Skin of body (tissue), 2 donors: ENCODE measurements around the gene TICRR. TPM values are rescaled to one million over a fixed set of nuclear protein-coding genes. Genes with fewer than 3 reads are reported as not detected.
"Not testable (repeated sequence)": the region's sequence is repeated elsewhere in the genome, so short reads cannot be mapped to it uniquely, and the experiment has no call there.

Experiments used
- DNase-seq: peaks from one replicate; lab custom pipeline; 2025; lab: John Stamatoyannopoulos, UW
- total RNA-seq: library from RNA; depleted of rRNA; stranded (reverse); fragments of >200 nt; gene quantifications from one replicate; pipeline ENCODE4 v1.2.3, GENCODE V29; 2014

TICRR gene
- total RNA-seq, 1 donor from 2014 or later = 2.4 TPM

DNA sequence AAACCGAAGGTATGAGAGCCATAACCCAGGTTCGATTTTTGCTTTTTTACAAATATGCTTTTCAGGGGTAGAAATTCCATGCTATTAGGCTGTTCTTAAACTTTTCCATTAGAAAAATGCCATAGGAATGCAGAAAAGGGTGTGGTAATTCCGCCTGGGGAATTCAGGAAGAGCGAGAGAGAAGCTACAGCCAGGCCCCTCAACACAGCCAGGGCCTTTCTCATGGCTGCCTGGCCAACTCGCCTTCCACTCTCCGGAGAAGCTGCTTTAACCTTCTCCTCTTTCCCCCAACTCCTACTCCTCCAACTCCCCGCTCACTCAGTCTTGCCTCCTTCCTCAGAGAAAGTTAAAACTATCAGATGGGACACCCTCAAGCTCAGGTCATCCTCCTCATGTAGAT is 9.1 kb upstream of the TICRR start:
- DNase-seq = no peak

DNA sequence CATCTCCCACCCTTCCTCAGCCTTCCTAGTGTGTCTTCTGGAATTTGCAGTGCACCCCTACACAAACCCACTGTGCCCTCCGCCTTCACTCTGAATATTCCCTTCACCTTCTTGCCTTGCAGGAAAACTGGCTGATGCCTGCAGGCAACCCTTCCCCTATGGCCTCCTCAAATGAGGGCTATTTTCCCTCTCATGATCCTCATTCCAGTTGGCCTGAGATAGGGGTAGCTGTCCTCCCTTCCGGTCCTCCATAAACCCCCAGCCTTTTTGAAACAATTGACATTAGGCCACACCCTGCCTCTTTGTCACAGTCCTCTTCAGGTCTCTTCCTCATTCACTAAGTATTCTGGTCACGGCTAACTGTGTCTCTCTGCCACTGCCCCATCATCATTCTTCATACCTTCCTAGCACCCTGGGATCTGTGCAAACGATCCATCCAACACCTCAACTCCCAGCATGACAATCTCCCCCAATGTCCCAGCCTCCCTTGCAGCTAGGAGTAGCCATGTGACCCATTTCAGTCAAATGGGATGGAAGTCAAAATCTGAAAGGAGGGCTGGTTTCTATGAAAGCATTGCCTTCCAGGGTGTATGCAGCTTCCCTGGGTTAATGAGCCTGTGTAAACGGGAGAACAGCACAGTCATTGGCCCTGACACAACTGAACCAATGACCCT is 8.5 kb upstream of the TICRR start:
- no peak for DNase-seq

DNA sequence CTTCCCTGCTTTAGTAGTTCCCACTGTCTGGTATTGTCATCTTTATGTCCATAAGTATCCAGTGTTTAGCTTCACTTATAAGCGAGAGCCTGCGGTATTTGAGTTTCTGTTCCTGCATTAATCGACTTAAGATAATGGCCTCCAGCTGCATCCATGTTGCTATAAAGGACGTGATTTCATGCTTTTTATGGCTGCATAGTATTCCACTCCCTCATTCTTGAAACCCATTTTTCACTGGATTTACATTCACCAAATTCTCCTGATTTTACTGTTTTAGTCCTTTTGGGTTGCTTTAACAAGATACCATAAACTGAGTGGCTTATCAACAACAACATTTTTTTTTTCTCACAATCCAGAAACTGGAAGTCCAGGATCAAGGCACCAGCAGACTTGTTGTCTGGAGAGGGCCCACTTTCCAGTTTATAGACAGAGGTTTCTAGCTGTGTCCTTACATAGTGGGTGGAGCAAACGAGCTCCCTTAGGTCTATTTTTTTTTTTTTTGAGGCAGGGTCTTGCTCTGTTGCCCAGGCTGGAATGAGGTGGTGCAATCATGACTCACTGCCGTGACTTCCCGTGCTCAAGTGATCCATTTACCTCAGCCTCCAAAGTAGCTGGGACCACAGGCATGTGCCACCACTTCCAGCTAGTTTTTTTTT is 6.1 kb upstream of the TICRR start:
- DNase-seq = no peak

DNA sequence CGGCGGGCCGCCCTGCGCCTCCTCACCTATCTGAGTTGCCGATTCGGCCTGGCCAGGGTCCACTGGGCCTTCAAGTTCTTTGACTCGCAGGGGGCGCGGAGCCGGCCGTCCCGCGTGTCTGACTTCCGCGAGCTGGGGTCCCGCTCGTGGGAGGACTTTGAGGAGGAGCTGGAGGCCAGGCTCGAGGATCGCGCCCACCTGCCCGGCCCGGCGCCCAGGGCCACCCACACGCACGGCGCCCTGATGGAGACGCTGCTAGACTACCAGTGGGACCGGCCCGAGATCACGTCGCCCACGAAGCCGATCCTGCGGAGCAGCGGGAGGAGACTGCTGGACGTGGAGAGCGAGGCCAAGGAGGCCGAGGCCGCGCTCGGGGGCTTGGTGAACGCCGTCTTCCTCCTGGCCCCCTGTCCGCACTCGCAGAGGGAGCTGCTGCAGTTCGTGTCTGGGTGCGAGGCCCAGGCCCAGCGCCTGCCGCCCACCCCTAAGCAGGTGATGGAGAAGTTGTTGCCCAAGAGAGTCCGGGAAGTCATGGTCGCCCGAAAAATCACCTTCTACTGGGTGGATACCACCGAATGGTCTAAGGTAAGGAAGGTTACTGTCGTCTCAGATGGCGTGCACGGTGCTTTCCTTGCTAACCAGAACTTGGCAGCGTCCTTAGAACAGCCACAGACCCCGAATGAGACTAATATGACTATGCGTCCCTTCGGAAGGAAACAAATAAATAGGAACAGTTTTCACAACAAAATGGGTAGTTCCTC is 567 bp downstream of the TICRR start:
- DNase-seq = no peak

DNA sequence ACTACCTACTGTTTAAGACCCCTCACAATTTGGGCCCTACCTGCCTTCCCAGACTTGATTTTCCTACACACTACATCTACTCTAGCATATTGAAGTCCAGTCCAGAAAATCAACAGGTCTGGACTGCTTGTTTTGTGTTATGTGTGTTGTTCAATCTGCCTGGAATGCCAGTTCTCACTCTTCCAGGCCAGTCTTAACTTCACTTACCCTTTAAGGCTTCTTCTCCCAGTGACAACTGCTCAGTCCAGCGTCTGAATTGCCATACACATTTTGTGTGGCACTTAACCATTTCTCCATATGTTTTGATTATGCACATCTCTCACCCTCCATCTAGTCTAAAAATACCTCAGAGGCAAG is 1.1 kb downstream of the TICRR start:
- no peak for DNase-seq

DNA sequence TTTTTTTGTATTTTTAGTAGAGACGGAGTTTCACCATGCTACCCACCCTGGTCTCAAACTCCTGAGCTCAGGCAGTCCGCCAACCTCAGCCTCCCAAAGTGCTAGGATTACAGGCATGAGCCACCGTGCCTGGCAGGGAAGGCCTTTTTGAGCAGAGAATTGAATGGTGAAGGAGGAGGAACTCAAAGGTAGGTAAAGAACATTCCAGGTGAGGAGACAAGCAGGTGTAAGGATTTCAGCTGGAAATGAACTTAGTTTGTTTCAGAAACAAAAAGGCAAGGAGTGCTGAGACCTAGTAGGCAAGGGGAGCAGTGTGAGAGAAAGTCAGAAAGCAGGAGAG is 2.5 kb downstream of the TICRR start:
- DNase-seq = no peak

DNA sequence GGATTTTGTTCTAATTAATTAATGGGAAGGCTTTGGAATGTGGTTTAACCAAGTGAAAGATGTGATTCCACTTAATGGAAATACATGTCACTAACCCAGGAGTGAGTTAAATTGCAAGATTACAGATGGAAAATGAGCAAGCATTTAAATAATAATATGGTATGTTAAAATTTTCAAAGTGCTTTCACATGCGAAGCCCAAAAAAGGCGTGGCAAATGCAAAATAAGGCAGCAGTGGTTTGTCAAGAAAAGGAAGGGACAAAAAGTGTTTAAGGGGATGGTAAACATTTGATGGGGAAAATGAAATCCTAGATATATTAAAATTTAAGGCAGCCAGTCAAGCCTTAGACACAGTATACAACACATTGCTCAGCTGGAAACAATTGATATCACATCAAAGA is 2.9 kb downstream of the TICRR start:
- DNase-seq = no peak

DNA sequence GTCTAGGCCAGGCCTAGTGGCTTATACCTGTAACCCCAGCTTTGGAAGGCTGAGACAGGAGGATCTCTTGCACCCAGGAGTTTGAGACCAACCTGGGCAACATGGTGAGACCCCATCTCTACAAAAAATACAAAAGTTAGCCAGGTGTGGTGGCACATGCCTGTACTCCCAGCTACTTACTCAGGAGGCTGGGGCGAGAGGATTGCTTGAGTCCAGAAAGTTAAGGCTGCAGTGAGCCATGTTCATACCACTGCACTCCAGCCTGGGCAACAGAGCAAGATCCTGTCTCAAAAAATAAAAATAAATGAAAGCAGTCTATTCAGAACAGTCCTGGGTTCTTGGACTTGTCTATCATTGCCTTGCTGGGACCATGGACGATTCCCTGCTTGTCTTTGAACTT is 5.5 kb downstream of the TICRR start:
- DNase-seq = not testable (repeated sequence)

DNA sequence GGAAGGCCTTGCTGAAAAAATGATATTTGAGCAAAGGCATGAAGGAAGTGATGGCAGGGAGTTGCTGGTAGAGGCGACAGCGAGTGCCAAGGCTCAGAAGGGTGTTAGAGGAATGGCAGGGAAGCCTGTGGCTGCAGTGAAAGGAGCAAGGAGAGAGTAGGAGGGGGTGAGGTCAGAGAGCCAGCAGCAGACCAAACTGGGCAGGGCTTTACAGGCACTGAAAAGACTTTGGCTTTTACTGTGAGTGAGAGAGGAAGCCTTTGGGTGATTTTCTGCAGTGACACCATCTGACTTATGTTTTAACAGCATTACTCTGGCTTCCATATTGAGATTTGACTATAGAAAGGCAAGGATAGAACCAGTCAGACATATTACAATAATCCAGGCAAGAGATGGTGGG is 11.4 kb downstream of the TICRR start:
- DNase-seq = no peak

DNA sequence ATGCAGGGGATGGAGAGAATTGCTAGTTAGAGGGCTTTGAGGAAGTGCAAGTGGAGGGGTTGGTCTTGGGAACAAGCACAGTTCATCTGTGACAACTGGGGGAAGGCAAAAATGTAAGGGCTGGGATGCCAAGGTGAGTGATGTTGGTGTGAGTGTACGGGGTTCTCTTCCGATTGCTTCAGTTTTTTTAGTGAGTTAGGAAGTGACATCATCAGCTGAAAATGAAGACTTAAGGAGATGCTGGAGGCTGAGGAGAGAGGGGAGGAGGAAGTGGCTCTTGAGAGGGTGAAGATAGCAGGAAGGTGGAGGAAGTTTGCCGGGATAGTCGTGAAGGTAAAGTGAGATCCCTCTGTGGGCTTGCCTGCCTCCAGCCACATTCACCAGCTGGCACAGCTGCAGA is 12.7 kb downstream of the TICRR start:
- no peak for DNase-seq

DNA sequence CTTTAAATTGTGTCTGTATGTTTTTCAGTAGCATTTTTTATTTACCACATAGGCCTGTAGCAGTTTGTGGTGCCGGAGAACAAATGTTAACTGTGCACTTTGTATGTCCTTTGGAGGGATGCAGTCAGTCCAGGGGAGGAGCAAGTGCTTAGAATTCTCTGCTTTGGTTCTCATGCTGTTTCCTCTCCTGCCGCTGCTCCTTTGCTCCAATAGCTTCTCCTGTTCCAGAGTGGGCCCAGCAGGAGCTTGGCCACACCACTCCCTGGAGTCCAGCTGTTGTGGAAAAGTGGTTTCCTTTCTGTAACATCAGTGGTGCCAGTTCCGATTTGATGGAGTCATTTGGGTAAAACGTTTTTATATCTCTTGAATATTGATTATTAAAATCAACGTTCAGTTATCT is 16.6 kb downstream of the TICRR start:
- no peak for DNase-seq

DNA sequence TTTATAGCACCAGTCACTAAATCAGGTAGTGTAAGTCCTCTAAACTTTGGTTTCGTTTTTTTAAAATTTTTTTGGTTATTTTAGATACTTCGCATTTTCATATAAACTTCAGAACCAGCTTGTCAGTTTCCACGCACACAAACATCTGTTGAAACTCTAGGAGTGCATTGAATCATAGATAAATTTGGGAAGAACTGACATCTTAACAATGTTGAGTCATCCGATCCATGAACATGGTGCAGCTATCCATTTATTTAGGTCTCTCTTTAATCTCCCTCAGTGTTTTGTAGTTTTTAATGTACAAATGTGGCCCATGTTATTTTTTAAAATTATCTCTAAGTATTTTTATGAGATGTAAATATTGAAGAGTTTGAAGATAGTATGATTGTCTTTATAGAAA is 17.7 kb downstream of the TICRR start:
- no peak for DNase-seq

DNA sequence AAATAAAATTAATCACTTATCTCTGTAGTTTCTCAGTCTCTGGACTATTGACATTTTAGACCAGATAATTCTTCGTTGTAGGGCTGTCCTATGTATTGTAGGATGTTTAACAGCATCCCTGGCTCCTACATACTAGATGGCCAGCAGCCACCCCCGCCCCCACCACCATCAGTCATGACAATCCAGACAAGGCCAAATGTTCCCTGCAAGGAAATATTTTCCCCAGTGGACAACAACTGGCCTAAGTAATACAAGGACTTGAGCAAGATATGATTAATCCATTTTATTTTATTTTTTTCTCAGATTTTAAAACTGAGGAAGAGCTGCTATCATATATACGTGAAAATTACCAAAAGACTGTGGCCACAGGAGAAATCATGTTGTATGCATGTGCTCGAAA is 23.8 kb downstream of the TICRR start:
- no peak for DNase-seq

DNA sequence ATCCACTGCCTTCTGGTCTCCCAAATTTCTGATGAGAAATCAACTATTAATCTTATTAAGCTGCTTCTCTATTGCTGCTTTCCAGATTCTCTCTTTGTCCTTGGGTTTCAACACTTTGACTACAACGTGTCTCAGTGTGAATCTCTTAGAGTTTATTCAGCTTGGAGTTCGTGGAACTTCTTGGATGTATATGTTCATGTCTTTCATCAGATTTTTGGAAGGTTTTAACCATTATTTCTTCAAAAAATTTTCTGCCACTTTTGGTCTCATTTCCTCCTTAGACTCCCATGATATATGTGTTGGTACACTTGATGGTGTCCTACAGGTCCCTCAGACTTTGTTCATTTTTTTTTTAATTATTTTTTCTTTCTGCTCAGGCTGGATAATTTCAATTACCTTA is 36.0 kb downstream of the TICRR start:
- DNase-seq = no peak

DNA sequence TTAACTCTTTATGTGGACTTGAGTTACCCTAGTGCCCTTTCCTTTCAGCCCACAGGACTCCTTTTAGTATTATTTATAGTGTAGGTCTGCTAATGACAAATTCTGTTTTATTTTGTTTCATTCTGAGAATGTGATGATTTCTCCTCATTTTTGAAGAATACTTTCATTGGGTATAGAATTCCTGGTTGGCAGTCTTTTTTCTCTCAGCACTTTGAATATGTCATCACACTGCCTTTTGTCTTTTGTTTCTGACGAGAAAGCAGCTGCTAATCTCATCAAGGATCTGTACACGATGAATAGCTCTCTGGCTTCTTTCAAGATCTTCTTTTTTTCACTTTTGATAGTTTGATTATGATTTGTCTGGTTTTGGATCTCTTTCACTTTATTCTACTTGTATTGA is 37.8 kb downstream of the TICRR start:
- DNase-seq = no peak

DNA sequence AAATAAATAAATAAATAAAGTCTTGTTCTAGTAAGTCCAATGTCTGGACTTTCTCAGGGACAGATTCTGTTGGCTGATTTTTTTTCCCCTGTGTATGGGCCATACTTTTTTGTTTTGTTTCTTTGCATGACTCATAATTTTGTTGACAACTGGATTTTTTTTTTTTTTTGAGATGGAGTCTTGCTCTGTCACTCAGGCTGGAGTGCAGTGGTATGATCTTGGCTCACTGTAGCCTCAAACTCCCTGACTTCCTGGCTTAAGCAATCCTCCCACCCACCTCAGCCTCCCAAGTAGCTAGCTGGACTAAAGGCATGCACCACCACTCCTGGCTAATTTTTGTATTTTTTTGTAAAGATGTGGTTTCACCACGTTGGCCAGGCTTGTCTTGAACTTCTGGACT is 38.9 kb downstream of the TICRR start:
- DNase-seq = no peak

DNA sequence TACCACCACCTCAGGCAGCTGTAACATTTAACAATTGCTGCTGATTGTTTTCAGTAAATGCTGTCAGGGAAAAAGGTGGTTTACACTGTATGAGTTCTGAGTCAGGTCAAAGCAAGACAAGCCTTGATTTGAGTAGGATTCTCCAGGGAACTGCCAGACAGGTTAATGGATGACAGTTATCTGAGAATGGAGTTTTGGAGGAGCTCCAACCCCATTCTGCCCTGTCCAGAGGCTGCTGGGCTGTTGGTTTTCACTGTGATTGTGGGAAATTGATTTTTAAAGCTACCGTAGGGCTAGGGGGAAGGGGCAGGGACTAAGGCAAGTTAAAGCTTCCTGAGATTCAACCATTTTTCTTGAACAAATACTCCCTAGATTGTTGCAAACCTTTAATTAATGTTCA is 39.9 kb downstream of the TICRR start:
- no peak for DNase-seq

DNA sequence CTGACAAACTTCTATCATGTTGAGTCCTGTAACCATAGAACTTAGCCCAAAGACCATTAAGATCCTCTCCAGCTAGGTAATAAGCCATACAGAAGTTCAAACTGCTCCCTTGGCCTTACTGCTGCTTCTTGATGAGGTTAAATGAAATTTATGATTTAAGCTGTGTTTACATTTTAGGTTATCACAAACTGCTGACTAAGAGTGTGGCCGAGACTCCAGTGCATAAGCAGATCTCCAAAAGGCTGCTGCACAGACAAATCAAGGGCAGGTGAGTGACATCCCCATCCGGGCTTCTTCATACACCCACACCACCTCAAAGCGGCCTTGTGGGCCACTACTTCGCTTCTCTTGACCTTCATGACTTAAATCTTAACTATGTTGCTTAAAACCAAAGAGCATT is 41.0 kb downstream of the TICRR start:
- no peak for DNase-seq

DNA sequence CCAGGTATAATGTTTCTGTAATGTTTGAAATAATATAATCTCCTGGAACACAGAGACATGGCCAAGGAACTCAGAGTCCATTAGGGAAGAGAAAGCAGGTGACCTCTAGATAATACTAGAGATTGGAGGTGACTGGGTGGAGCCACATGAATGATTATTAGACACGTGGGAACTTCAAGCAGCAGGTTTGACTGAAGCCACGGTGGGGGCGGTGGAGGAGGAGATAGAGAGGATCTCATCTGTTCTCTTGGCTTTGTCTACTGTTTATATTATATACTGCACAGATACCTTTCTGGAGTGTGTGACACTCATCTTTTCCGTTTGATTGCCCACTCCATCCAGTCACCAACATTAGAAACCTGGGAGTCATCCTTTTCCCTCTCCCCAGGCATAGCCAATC is 46.3 kb downstream of the TICRR start:
- DNase-seq = no peak

DNA sequence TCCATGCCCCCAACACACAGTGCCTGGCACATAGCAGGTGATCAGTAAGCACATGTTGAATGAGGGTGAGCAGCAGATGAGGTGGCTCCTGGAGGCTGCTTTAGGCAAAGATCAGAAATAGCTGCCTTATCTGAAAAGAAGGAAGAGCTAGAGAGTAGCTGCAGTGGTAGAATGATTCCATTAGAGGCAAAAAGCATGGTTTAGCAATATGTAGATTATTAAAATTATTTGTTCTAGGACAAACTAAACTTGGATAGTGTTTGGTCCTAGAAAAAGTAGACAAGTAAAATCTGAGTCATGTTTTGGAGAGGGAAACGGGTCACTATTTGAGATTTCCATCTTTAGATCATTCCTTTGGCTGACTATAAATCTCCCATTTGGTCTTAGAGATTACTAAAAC is 47.9 kb downstream of the TICRR start:
- no peak for DNase-seq

DNA sequence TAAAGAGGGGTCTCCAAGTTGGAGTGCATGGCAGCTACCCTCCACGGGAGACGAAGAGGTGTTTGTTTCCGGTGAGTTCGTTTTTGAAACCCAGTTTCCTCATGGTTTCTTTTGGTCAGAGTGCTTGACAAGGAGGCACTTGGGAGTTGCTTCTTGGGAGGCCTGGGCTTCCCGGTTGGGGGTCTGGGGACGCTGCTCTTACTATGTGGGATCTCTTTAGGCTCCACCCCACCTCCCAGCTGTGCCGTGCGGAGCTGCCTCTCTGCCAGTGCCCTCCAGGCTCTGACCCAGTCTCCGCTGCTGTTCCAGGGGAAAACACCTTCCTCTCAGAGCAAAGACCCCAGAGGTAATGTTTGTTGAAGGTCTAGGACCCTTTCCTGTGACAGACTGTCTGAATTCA is 50.4 kb downstream of the TICRR start:
- no peak for DNase-seq

DNA sequence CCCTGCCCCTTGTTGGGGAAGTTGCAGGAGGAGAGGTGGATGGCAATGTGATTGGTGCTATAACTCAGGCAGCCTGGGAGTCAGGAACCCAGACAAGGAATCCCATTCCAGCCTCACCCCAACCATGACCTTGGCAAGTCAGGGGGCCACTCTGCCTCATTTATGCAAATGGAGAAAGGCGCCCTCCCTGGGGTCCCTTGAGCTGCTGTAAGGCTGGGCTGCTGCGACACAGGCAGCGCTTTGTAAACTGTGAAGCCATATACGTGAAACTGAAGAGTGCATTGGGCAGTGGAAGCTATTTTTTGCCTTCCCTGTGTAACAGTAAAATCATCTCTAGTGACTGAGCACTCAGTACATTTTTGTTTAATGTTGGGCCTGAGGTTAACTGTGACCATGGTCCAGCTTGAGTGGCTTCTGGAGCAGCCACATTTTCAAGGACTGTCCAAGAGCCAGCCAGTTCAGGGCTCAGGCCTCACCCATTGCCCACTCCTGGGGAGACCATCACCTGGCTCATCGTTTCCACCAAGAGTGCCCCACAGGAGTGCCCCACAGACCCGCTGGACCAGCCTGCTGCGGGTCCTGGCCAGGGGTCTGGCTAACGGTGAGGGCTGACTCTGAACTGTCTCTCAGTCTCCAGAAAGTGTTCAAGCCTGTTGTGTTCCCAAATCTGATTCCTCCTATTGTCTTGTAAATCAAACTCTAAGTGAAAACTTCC is 52.1 kb downstream of the TICRR start:
- no peak for DNase-seq
